OCI-LY7 (cell line): ENCODE results near the gene RNF217. TPM values are rescaled to one million over a fixed set of nuclear protein-coding genes. Genes with fewer than 3 reads are reported as not detected.
"Not testable (repeated sequence)": the region's sequence is repeated elsewhere in the genome, so short reads cannot be mapped to it uniquely, and the experiment has no call there.

Experiments
- BruUV-seq: library from RNA; stranded (reverse); fragments of 400-500 nt; replicated peaks from 2 replicates; lab custom pipeline; 2021; lab: Mats Ljungman, UMichigan
- CTCF ChIA-PET: fragments of 300-600 bp; sonication (Branson Sonifier 250); formaldehyde crosslinking; loops from one replicate; lab custom pipeline; 2022; ENCODE audit warnings: antibody characterized with exemption; ENCODE audit not compliant: unreplicated experiment; lab: Charles Lee
- POLR2A ChIA-PET: fragments of 300-600 bp; sonication (Branson Sonifier 250); formaldehyde crosslinking; loops from one replicate; lab custom pipeline; 2022; ENCODE audit warnings: antibody characterized with exemption; lab: Charles Lee
- DNase-seq: peaks from one replicate; pipeline ENCODE4 v3.0.0-alpha.2; 2015; ENCODE audit warnings: low spot score
- H2AFZ ChIP-seq: fragments of 200-600 bp; sonication (generic), shearing (Covaris generic); 2 replicates; pipeline ENCODE4 v1.6.1; 2014; ENCODE audit warnings: mild to moderate bottlenecking, antibody characterized with exemption, low read length, moderate library complexity
- H3K27ac ChIP-seq: fragments of 200-600 bp; sonication (generic); 2 replicates; pipeline ENCODE4 v1.5.1; 2014; ENCODE audit warnings: mixed run types, low read depth, mild to moderate bottlenecking, moderate library complexity, low read length, inconsistent platforms; ENCODE audit not compliant: poor library complexity, severe bottlenecking
- H3K36me3 ChIP-seq: fragments of 200-600 bp; sonication (generic); 2 replicates; pipeline ENCODE4 v1.6.1; 2014; ENCODE audit warnings: mild to moderate bottlenecking, antibody characterized with exemption, low read length, moderate library complexity, mixed read lengths; ENCODE audit not compliant: insufficient read depth
- H3K4me1 ChIP-seq: fragments of 200-600 bp; sonication (generic); 2 replicates; pipeline ENCODE4 v1.5.1; 2014; ENCODE audit warnings: mild to moderate bottlenecking, low read length; ENCODE audit not compliant: insufficient read depth, poor library complexity, severe bottlenecking
- H3K4me2 ChIP-seq: fragments of 200-600 bp; sonication (generic); 2 replicates; pipeline ENCODE4 v1.6.1; 2014; ENCODE audit warnings: mild to moderate bottlenecking, low read length
- H3K4me3 ChIP-seq: fragments of 200-600 bp; sonication (generic); 2 replicates; pipeline ENCODE4 v1.5.1; 2014; ENCODE audit warnings: mild to moderate bottlenecking, low read depth, low read length; ENCODE audit not compliant: poor library complexity, severe bottlenecking
- H3K79me2 ChIP-seq: fragments of 200-600 bp; sonication (generic); 2 replicates; pipeline ENCODE4 v1.6.1; 2016; ENCODE audit warnings: low read depth, mild to moderate bottlenecking, low read length, moderate library complexity, mixed read lengths; ENCODE audit not compliant: insufficient read depth
- H3K9me2 ChIP-seq: fragments of 200-600 bp; sonication (generic); 2 replicates; pipeline ENCODE4 v1.6.1; 2016; ENCODE audit warnings: mild to moderate bottlenecking, low read length, mixed read lengths; ENCODE audit not compliant: insufficient read depth
- H3K9me3 ChIP-seq: fragments of 200-600 bp; sonication (generic); 2 replicates; pipeline ENCODE4 v1.6.1; 2014; ENCODE audit warnings: mild to moderate bottlenecking, mixed run types, low read length, mixed read lengths
- H4K20me1 ChIP-seq: fragments of 200-600 bp; sonication (generic); 2 replicates; pipeline ENCODE4 v1.6.1; 2014; ENCODE audit warnings: mild to moderate bottlenecking, antibody characterized with exemption, low read length, moderate library complexity, mixed read lengths; ENCODE audit not compliant: insufficient read depth
- EZH2phosphoT487 ChIP-seq: fragments of 200-600 bp; sonication (generic); IDR thresholded peaks from 2 replicates; pipeline ENCODE4 v1.6.1; 2018; ENCODE audit warnings: low read depth, borderline replicate concordance, mild to moderate bottlenecking, mixed run types, antibody characterized with exemption, low read length, moderate library complexity, mixed read lengths
- intact Hi-C: fragments of 100-400 bp; cut with micrococcal nuclease; formaldehyde crosslinking; loops from one replicate; pipeline ENCODE4 v1.10.0; 2022; ENCODE audit not compliant: unreplicated experiment
- total RNA-seq, 2 experiments: library from RNA; depleted of rRNA in 1 of 2; stranded (reverse); fragments of >200 nt in 1 of 2; shearing (Covaris generic) in 1 of 2; gene quantifications; 2 replicates each; pipeline ENCODE4 v1.2.3, GENCODE V29; 2014 to 2022
- TF ChIP-seq, protein P1 (sequence below): fragments of 200-600 bp; sonication (generic); conservative IDR thresholded peaks from 2 replicates; pipeline ENCODE4 v1.5.1; 2014; ENCODE audit warnings: mild to moderate bottlenecking, antibody characterized with exemption, low read length, moderate library complexity, mixed read lengths

Gene RNF217
- total RNA-seq, 2 experiments from 2014 or later, result not detected

DNA sequence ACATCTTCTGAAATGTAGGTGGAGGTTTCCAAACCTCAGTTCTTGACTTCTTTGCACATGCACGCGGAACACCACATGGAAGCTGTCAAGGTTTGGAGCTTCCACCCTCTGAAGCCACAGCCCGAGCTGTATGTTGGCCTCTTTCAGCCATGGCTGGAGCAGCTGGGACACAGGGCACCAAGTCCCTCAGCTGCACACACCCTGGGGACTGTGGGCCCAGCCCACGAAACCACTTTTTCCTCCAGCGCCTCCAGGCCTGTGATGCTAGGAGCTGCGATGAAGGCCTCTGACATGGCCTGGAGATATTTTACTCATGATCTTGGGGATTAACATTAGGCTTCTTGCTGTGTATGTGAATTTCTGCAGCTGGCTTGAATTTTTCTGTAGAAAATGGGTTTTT, 68.7 kb downstream of the RNF217 start:
- Histone ChIP-seq H3K79me2 (no peaks in the 10 kb centered on the region), H2AFZ (no peak overlapping the region), H4K20me1 (no peaks in the 10 kb centered on the region), H3K36me3 (no peaks in the 10 kb centered on the region), H3K27ac (no peak overlapping the region), H3K4me2 (no peak overlapping the region), H3K4me3 (no peak overlapping the region), H3K9me2 (no peaks in the 10 kb centered on the region), H3K4me1 (no peaks in the 10 kb centered on the region), H3K9me3 (no peaks in the 10 kb centered on the region)
- ChIA-PET POLR2A (no interaction called here), CTCF (no interaction called here)
- TF ChIP-seq EZH2phosphoT487, result no peak
- TF ChIP-seq, protein P1, sequence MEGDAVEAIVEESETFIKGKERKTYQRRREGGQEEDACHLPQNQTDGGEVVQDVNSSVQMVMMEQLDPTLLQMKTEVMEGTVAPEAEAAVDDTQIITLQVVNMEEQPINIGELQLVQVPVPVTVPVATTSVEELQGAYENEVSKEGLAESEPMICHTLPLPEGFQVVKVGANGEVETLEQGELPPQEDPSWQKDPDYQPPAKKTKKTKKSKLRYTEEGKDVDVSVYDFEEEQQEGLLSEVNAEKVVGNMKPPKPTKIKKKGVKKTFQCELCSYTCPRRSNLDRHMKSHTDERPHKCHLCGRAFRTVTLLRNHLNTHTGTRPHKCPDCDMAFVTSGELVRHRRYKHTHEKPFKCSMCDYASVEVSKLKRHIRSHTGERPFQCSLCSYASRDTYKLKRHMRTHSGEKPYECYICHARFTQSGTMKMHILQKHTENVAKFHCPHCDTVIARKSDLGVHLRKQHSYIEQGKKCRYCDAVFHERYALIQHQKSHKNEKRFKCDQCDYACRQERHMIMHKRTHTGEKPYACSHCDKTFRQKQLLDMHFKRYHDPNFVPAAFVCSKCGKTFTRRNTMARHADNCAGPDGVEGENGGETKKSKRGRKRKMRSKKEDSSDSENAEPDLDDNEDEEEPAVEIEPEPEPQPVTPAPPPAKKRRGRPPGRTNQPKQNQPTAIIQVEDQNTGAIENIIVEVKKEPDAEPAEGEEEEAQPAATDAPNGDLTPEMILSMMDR, result no peak
- no peak for DNase-seq
- intact Hi-C loops, result no loop called here
- BruUV-seq, result no TSS peak

DNA sequence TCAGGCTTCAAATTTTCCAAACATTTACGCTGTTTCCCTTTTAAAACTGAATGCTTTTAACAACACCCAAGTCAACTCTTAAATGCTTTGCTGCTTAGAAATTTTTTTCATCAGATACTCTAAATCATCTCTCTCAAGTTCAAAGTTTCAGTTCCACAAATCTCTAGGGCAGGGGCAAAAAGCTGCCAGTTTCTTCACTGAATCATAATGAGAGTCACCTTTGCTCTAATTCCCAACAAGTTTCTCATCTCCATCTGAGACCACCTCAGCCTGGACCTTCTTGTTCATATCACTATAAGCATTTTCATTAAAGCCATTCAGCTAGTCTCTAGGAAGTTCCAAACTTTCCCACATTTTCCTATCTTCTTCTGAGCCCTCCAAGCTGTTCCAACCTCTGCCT, 69.1 kb downstream of the RNF217 start:
- H3K4me1 ChIP-seq, result no peaks in the 10 kb centered on the region
- DNase-seq, result no peak
- no TSS peak for BruUV-seq
- TF ChIP-seq EZH2phosphoT487, result no peak
- TF ChIP-seq, protein P1, result no peak
- POLR2A ChIA-PET, result no interaction called here
- H3K27ac ChIP-seq, result no peak overlapping the region
- intact Hi-C loops, result no loop called here
- CTCF ChIA-PET, result no interaction called here
- H4K20me1 ChIP-seq, result no peaks in the 10 kb centered on the region
- no peaks in the 10 kb centered on the region for H3K79me2 ChIP-seq
- no peaks in the 10 kb centered on the region for H3K9me3 ChIP-seq
- no peaks in the 10 kb centered on the region for H3K9me2 ChIP-seq
- H2AFZ ChIP-seq, result no peak overlapping the region
- no peak overlapping the region for H3K4me2 ChIP-seq
- no peaks in the 10 kb centered on the region for H3K36me3 ChIP-seq
- no peak overlapping the region for H3K4me3 ChIP-seq

DNA sequence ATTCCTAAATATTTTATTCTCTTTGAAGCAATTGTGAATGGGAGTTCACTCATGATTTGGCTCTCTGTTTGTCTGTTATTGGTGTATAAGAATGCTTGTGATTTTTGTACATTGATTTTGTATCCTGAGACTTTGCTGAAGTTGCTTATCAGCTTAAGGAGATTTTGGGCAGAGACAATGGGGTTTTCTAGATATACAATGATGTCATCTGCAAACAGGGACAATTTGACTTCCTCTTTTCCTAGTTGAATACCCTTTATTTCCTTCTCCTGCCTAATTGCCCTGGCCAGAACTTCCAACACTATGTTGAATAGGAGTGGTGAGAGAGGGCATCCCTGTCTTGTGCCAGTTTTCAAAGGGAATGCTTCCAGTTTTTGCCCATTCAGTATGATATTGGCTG, 72.7 kb downstream of the RNF217 start:
- H2AFZ ChIP-seq, DNase-seq, POLR2A ChIA-PET, H3K4me1 ChIP-seq, intact Hi-C loops, H3K36me3 ChIP-seq, H3K9me3 ChIP-seq, H4K20me1 ChIP-seq, BruUV-seq, H3K4me2 ChIP-seq, H3K9me2 ChIP-seq, H3K4me3 ChIP-seq, H3K79me2 ChIP-seq, CTCF ChIA-PET, H3K27ac ChIP-seq: not testable (repeated sequence)

DNA sequence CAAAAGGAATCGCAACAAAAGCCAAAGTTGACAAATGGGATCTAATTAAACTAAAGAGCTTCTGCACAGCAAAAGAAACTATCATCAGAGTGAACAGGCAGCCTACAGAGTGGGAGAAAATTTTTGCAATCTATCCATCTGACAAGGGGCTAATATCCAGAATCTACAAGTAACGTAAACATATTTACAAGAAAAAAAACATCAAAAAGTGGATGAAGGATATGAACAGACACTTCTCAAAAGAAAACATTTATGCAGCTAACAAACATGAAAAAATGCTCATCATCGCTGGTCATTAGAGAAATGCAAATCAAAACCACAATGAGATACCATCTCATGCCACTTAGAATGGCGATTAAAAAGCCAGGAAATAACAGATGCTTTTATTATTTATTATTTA, 74.2 kb downstream of the RNF217 start:
- BruUV-seq, DNase-seq, H3K9me3 ChIP-seq, H3K36me3 ChIP-seq, H3K9me2 ChIP-seq, CTCF ChIA-PET, H3K4me2 ChIP-seq, H3K79me2 ChIP-seq, intact Hi-C loops, H4K20me1 ChIP-seq, H2AFZ ChIP-seq, H3K27ac ChIP-seq, POLR2A ChIA-PET, H3K4me3 ChIP-seq, H3K4me1 ChIP-seq: not testable (repeated sequence)
